ENCODE data around the gene NEGR1. TPM values are rescaled to one million over a fixed set of nuclear protein-coding genes. Genes with fewer than 3 reads are reported as not detected.

The NEGR1 gene
- total RNA-seq, 2 experiments from 2014 or later: not detected

GRCh38 chr1:71462247-71462646, 820.1 kb downstream of the NEGR1 start:
- POLR2A ChIA-PET: interaction anchor here (1.0 kb wide), 1 partner anchor 35 kb away, joined by 3 read pairs; no protein-coding TSS in a partner anchor
- H3K9me2 ChIP-seq (ENCODE audit: insufficient read depth, low read length): no peaks in the 10 kb centered on the region
- TF ChIP-seq CTCF (conservative IDR thresholded peaks at IDR 0.05; ENCODE audit: low read length): no peak
- TF ChIP-seq EZH2phosphoT487 (IDR thresholded peaks at IDR 0.05; ENCODE audit: borderline replicate concordance, low read depth, low read length): no peak

GRCh38 chr1:71461416-71461815, 820.9 kb downstream of the NEGR1 start:
- DNase-seq (ENCODE audit: low spot score): no peak
- POLR2A ChIA-PET: interaction anchor here (0.6 kb wide), 1 partner anchor 25 kb away, joined by 3 read pairs; no protein-coding TSS in a partner anchor
- H3K79me2 ChIP-seq (ENCODE audit: insufficient read depth, low read depth, low read length): no peaks in the 10 kb centered on the region

More at GRCh38 chr1:71462247-71462646, 820.1 kb downstream of the NEGR1 start:
- Histone ChIP-seq H2AFZ (ENCODE audit: low read length) (no peak overlapping the region), H4K20me1 (ENCODE audit: insufficient read depth, low read length) (no peaks in the 10 kb centered on the region), H3K4me1 (ENCODE audit: insufficient read depth, low read length, poor library complexity, severe bottlenecking) (no peaks in the 10 kb centered on the region), H3K4me2 (ENCODE audit: low read length) (no peak overlapping the region), H3K79me2 (ENCODE audit: insufficient read depth, low read depth, low read length) (no peaks in the 10 kb centered on the region), H3K9me3 (ENCODE audit: low read length) (no peaks in the 10 kb centered on the region), H3K36me3 (ENCODE audit: insufficient read depth, low read length) (no peaks in the 10 kb centered on the region), H3K27ac (ENCODE audit: low read depth, low read length, poor library complexity, severe bottlenecking) (no peak overlapping the region), H3K4me3 (ENCODE audit: low read depth, low read length, poor library complexity, severe bottlenecking) (no peak overlapping the region)
- intact Hi-C loops (cut with micrococcal nuclease; ENCODE audit: unreplicated experiment): no loop called here
- CTCF ChIA-PET (ENCODE audit: unreplicated experiment): no interaction called here
- DNase-seq (ENCODE audit: low spot score): no peak
- no TSS peak for BruUV-seq (replicated peaks)

More at GRCh38 chr1:71461416-71461815, 820.9 kb downstream of the NEGR1 start:
- Histone ChIP-seq H3K4me3 (ENCODE audit: low read depth, low read length, poor library complexity, severe bottlenecking) (no peak overlapping the region), H3K27ac (ENCODE audit: low read depth, low read length, poor library complexity, severe bottlenecking) (no peak overlapping the region), H2AFZ (ENCODE audit: low read length) (no peak overlapping the region), H3K36me3 (ENCODE audit: insufficient read depth, low read length) (no peaks in the 10 kb centered on the region), H3K9me2 (ENCODE audit: insufficient read depth, low read length) (no peaks in the 10 kb centered on the region), H3K9me3 (ENCODE audit: low read length) (no peaks in the 10 kb centered on the region), H3K4me1 (ENCODE audit: insufficient read depth, low read length, poor library complexity, severe bottlenecking) (no peaks in the 10 kb centered on the region), H4K20me1 (ENCODE audit: insufficient read depth, low read length) (no peaks in the 10 kb centered on the region), H3K4me2 (ENCODE audit: low read length) (no peak overlapping the region)
- no TSS peak for BruUV-seq (replicated peaks)
- TF ChIP-seq CTCF (conservative IDR thresholded peaks at IDR 0.05; ENCODE audit: low read length) (no peak), EZH2phosphoT487 (IDR thresholded peaks at IDR 0.05; ENCODE audit: borderline replicate concordance, low read depth, low read length) (no peak)
- CTCF ChIA-PET (ENCODE audit: unreplicated experiment): no interaction called here
- intact Hi-C loops (cut with micrococcal nuclease; ENCODE audit: unreplicated experiment): no loop called here

All from OCI-LY7 (cell line).